Mucosa of descending colon (tissue), 3 donors: ENCODE data around the gene DUS2. TPM values are rescaled to one million over a fixed set of nuclear protein-coding genes. Genes with fewer than 3 reads are reported as not detected.

Experiments
- ATAC-seq: fragments of 200-7000 bp; cut with Tn5 transposase; one replicate; pipeline ENCODE4 v1.9.1; 2020; ENCODE audit warnings: mild to moderate bottlenecking, moderate library complexity
- DNase-seq, 3 donors: peaks; one replicate each; pipeline ENCODE4 v3.0.0-alpha.2; 2020
- H3K36me3 ChIP-seq: fragments of 200-600 bp; one replicate; pipeline ENCODE4 v1.8.0; 2021; ENCODE audit warnings: low read depth, mild to moderate bottlenecking
- H3K4me1 ChIP-seq: fragments of 200-600 bp; one replicate; pipeline ENCODE4 v1.8.0; 2021; ENCODE audit warnings: low read depth, mild to moderate bottlenecking
- H3K4me3 ChIP-seq: fragments of 200-600 bp; one replicate; pipeline ENCODE4 v1.8.0; 2021; ENCODE audit warnings: mild to moderate bottlenecking
- H3K9me3 ChIP-seq: fragments of 200-600 bp; one replicate; pipeline ENCODE4 v1.8.0; 2021; ENCODE audit warnings: mild to moderate bottlenecking
- CTCF ChIP-seq: fragments of 200-600 bp; IDR thresholded peaks from one replicate; pipeline ENCODE4 v1.8.0; 2022; ENCODE audit warnings: antibody characterized with exemption, mild to moderate bottlenecking
- intact Hi-C, 2 donors: fragments of 100-400 bp; cut with DNase I in 1 of 2; cut with micrococcal nuclease in 1 of 2; formaldehyde crosslinking; loops; one replicate each; pipeline versions ENCODE4 v1.11.0 to v1.11.1; 2022; cut with DNase I, micrococcal nuclease
- total RNA-seq, 3 donors: library from RNA; stranded (reverse); fragmentation: NEBNext Ultra II Directional in 2 of 3; extraction: Animal tissue kit (Norgen Biotek cat#: 25700) in 2 of 3; gene quantifications; one replicate each; pipeline versions ENCODE4 v1.2.1 to v1.2.4, GENCODE V29; 2021 to 2023
- donor health status: DM: no; HTN: no; CAD: no; lungs with moderate emphysema.
- donor health status: DM: no; HTN: no; CAD: no.
- donor health status: DM: no; HTN: yes; CAD: no.

The DUS2 gene
- total RNA-seq, 3 donors from 2014 or later: 11.6 to 13.5 (median 12.6) TPM

DNA sequence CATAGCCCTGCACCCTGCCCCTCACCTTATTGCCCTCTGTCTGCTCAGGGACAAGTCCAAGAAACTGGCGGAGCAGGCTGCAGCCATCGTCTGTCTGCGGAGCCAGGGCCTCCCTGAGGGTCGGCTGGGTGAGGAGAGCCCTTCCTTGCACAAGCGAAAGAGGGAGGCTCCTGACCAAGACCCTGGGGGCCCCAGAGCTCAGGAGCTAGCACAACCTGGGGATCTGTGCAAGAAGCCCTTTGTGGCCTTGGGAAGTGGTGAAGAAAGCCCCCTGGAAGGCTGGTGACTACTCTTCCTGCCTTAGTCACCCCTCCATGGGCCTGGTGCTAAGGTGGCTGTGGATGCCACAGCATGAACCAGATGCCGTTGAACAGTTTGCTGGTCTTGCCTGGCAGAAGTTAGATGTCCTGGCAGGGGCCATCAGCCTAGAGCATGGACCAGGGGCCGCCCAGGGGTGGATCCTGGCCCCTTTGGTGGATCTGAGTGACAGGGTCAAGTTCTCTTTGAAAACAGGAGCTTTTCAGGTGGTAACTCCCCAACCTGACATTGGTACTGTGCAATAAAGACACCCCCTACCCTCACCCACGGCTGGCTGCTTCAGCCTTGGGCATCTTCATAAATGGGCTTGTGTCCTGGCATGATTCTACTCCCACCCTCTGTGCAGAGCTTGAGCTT lies 55.8 kb downstream of the DUS2 start:
- intact Hi-C loops: no loop called here

GRCh38 chr16:68079376-68079625 lies 56.2 kb downstream of the DUS2 start:
- ATAC-seq (no peak), DNase-seq (no peak)
- Histone ChIP-seq H3K36me3 (no peaks in the 10 kb centered on the region), H3K4me1 (peaks cover 40% of the 10 kb centered on the region), H3K9me3 (no peaks in the 10 kb centered on the region), H3K4me3 (no peak overlapping the region)
- no peak for TF ChIP-seq CTCF
- intact Hi-C loops: no loop called here

More for the DNA sequence above, 55.8 kb downstream of the DUS2 start:
- DNase-seq: no peak
- Histone ChIP-seq H3K36me3 (no peaks in the 10 kb centered on the region), H3K9me3 (no peaks in the 10 kb centered on the region), H3K4me3 (no peak overlapping the region), H3K4me1 (peaks cover 35% of the 10 kb centered on the region)
- no peak for ATAC-seq
- no peak for TF ChIP-seq CTCF

- H3K36me3 ChIP-seq: no peaks in the 10 kb centered on the region
- ATAC-seq (peak; percentile 82), DNase-seq (peak; percentile 91 to 92 (median 92))
- no peak overlapping the region for H3K4me3 ChIP-seq
- H3K4me1 ChIP-seq: peaks cover 41% of the 10 kb centered on the region
- no peaks in the 10 kb centered on the region for H3K9me3 ChIP-seq
- intact Hi-C loops: no loop called here
- no peak for TF ChIP-seq CTCF
These were observed 56.7 kb downstream of the DUS2 start for GRCh38 chr16:68079626-68080344.

GRCh38 chr16:68081861-68082628 lies 59.0 kb downstream of the DUS2 start:
- TF ChIP-seq CTCF: no peak
- no peaks in the 10 kb centered on the region for H3K9me3 ChIP-seq
- DNase-seq (no peak), ATAC-seq (no peak)
- intact Hi-C loops: no loop called here
- H3K4me3 ChIP-seq: no peak overlapping the region
- peaks cover 45% of the 10 kb centered on the region for H3K4me1 ChIP-seq
- no peaks in the 10 kb centered on the region for H3K36me3 ChIP-seq

- intact Hi-C loops: no loop called here
- DNase-seq: no peak
- Histone ChIP-seq H3K9me3 (no peaks in the 10 kb centered on the region), H3K4me3 (no peak overlapping the region), H3K4me1 (peaks cover 52% of the 10 kb centered on the region), H3K36me3 (no peaks in the 10 kb centered on the region)
- no peak for TF ChIP-seq CTCF
- ATAC-seq: no peak
These were observed 59.6 kb downstream of the DUS2 start for GRCh38 chr16:68082629-68083238.
